Measurements from ENCODE around the gene ANO8. TPM values are rescaled to one million over a fixed set of nuclear protein-coding genes. Genes with fewer than 3 reads are reported as not detected.
A peak's percentile ranks its signal among the peaks of the same experiment; 100 is the strongest.

Gene ANO8
- total RNA-seq, 4 donors from 2014 or later, result 1.3 to 6.2 (median 4.2) TPM

GRCh38 chr19:17307876-17308377 lies 26.7 kb downstream of the ANO8 start:
- Histone ChIP-seq H3K4me1 (peaks cover 0 to 90% (median 34%) of the 10 kb centered on the region in 3 donors), H3K27ac (peak overlapping the region in 3 of 4 donors; percentile 15 to 92 (median 90))
- no peak for TF ChIP-seq CTCF (IDR thresholded peaks at IDR 0.05)
- no peak for TF ChIP-seq EP300 (IDR thresholded peaks at IDR 0.05)
- no peak for TF ChIP-seq POLR2AphosphoS5 (IDR thresholded peaks at IDR 0.05)
- TF ChIP-seq POLR2A (IDR thresholded peaks at IDR 0.05), result no peak

GRCh38 chr19:17306285-17306714 lies 28.4 kb downstream of the ANO8 start:
- 14 to 21% methylated on average over 6 of the region's 28 CpGs for WGBS, 2 donors (ENCODE audit: low coverage in 1 of 2)
- H3K27me3 ChIP-seq, result no peaks in the 10 kb centered on the region
- peaks cover 0 to 90% (median 43%) of the 10 kb centered on the region in 3 donors for H3K4me1 ChIP-seq
- peak overlapping the region; percentile 53 to 81 for H3K4me3 ChIP-seq
- no peaks in the 10 kb centered on the region for H3K9me3 ChIP-seq
- peaks cover 0 to 3% of the 10 kb centered on the region in 2 donors for H3K36me3 ChIP-seq
- peak overlapping the region; percentile 64 to 94 (median 91) for H3K27ac ChIP-seq
- no peak for ATAC-seq
- TF ChIP-seq POLR2A (IDR thresholded peaks at IDR 0.05), result no peak
- TF ChIP-seq CTCF (IDR thresholded peaks at IDR 0.05), result no peak
- no peak for TF ChIP-seq EP300 (IDR thresholded peaks at IDR 0.05)
- no peak for TF ChIP-seq POLR2AphosphoS5 (IDR thresholded peaks at IDR 0.05)

More at GRCh38 chr19:17307876-17308377, 26.7 kb downstream of the ANO8 start:
- Histone ChIP-seq H3K36me3 (peaks cover 0 to 17% of the 10 kb centered on the region in 2 donors), H3K4me3 (no peak overlapping the region), H3K9me3 (no peaks in the 10 kb centered on the region), H3K27me3 (no peaks in the 10 kb centered on the region)
- no peak for ATAC-seq
- 80 to 87% methylated on average over 8 of the region's 8 CpGs for WGBS, 2 donors (ENCODE audit: low coverage in 1 of 2)

DNA sequence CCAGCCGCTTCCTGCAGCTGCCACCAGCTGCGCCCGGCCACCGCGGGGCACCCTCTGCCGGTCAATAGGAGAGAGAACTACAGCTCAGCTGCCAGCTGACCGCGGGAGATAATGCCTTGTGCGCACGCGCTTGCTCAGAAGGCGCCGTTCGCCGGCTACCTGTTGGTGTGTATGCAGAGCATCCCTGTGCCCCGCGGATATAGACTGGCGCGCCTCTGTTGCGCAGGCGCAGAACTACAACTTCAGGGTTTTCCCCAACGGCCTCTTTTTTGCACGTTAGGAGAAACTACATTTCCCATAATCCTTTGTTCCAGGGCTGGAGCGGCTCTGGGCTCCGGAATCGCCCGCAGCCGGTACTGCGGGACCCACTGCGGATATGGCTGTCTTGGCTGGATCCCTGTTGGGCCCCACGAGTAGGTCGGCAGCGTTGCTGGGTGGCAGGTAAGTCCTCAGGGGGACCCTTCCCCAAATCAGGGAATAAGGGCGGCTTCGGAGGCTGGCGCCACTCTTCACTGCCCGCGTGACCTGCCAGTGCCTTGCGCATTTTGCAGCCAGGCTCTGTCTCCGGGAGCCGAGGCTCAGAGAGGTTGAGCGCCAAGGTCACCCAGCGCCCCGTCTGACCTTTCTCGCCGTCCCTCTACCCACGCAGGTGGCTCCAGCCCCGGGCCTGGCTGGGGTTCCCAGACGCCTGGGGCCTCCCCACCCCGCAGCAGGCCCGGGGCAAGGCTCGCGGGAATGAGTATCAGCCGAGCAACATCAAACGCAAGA lies 29.0 kb downstream of the ANO8 start, which contains the start of gene MRPL34:
TSS of gene MRPL34 (plus strand) at position 356 of the 768 bp plus-strand sequence. CDS start at position 377, 21 bp downstream.
- Histone ChIP-seq H3K27ac (peak within 1 kb of the TSS; percentile 64 to 94 (median 91)), H3K36me3 (peaks cover 0 to 8% of the 10 kb centered on the region in 2 donors), H3K4me3 (peak within 1 kb of the TSS; percentile 53 to 81), H3K9me3 (no peaks in the 10 kb centered on the region), H3K4me1 (peaks cover 0 to 90% (median 43%) of the 10 kb centered on the region in 3 donors), H3K27me3 (no peaks in the 10 kb centered on the region)
- TF ChIP-seq POLR2A (IDR thresholded peaks at IDR 0.05), result peak in 1 of 2 donors; percentile 40
- no peak for TF ChIP-seq EP300 (IDR thresholded peaks at IDR 0.05)
- no peak for TF ChIP-seq POLR2AphosphoS5 (IDR thresholded peaks at IDR 0.05)
- TF ChIP-seq CTCF (IDR thresholded peaks at IDR 0.05), result peak in 3 of 4 experiments; percentile 83 to 92 (median 91)
- WGBS, 2 donors (ENCODE audit: low coverage in 1 of 2), result no CpG with 5 or more reads among the region's 55 CpGs
- ATAC-seq, result peak; percentile 80

DNA sequence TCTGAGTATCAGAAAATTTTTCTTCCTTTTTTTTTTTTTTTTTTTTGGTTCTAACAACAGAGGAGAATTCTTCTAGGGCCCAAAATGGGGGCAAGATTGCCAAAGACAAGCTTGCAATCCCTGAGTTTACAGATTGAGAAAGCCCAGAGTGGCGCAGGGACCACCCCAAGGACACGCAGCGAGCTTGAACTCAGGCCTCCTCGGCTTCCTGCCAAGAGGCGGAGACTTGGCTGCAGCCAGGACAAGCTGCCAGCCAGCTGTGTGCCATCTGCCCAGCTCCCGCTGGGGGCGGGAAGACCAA lies 29.5 kb downstream of the ANO8 start:
- Histone ChIP-seq H3K27me3 (no peaks in the 10 kb centered on the region), H3K4me3 (peak overlapping the region in 1 of 2 donors; percentile 81), H3K9me3 (no peaks in the 10 kb centered on the region), H3K4me1 (peaks cover 0 to 90% (median 39%) of the 10 kb centered on the region in 3 donors), H3K27ac (peak overlapping the region; percentile 7 to 94 (median 91)), H3K36me3 (peaks cover 0 to 14% of the 10 kb centered on the region in 2 donors)
- no CpG with 5 or more reads among the region's 7 CpGs for WGBS, 2 donors (ENCODE audit: low coverage in 1 of 2)
- TF ChIP-seq POLR2AphosphoS5 (IDR thresholded peaks at IDR 0.05) (peak; percentile 97), EP300 (IDR thresholded peaks at IDR 0.05) (no peak), POLR2A (IDR thresholded peaks at IDR 0.05) (no peak), CTCF (IDR thresholded peaks at IDR 0.05) (no peak)
- ATAC-seq, result no peak
